Stimulated activated memory B cell treated with anti-CD40 and anti-IgM and Interleukin-4, amounts not matched to agents 10 μg/mL and 1 μg/mL and 100 μg/mL, for 72 hours (primary cell): ENCODE measurements around the gene SMG9.

Experiments used
- ATAC-seq: fragments of 150-1000 bp; cut with Tn5 transposase; 2 replicates; pipeline ENCODE4 v1.10.0; 2021
- H3K27ac Mint-ChIP-seq: one replicate; pipeline ENCODE4 v1.8.0; 2022; ENCODE audit warnings: mild to moderate bottlenecking, mixed read lengths
- H3K27me3 Mint-ChIP-seq: one replicate; pipeline ENCODE4 v1.8.0; 2022; ENCODE audit warnings: mixed read lengths
- H3K36me3 Mint-ChIP-seq: one replicate; pipeline ENCODE4 v1.8.0; 2022; ENCODE audit warnings: mixed read lengths
- H3K4me1 Mint-ChIP-seq: one replicate; pipeline ENCODE4 v1.8.0; 2022; ENCODE audit warnings: mixed read lengths
- H3K4me3 Mint-ChIP-seq: one replicate; pipeline ENCODE4 v1.8.0; 2022; ENCODE audit warnings: mild to moderate bottlenecking, moderate library complexity, mixed read lengths
- H3K9me3 Mint-ChIP-seq: one replicate; pipeline ENCODE4 v1.8.0; 2022; ENCODE audit warnings: mixed read lengths

SMG9 gene

DNA sequence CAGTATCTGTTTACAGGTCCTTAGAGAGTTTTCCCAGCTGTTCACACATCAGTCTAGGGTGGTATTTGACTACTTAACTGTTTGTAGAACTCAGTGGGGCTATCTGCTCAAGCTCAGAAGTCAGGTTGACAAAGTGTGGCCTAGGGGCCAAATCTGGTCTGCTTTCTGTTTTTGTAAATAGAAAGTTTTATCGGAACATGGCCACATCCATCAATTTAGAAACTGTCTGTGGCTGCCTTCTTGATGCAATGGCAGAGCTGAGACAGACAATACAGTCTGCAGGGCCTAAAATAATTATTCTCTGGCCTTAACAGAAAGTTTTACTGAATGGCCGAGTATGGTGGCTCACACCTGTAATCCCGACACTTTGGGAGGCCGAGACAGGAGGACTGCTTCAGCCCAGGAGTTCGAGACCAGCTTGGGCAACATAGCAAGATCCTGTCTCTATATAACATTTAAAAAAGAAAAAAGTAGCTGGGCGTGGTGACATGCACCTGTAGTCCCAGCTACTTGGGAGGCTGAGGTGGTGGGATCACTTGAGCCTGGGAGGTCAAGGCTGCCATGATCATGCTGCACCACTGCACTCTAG lies 2.4 kb downstream of the SMG9 start:
- H3K4me1 Mint-ChIP-seq, result peaks cover 72% of the 10 kb centered on the region
- peak overlapping the region; percentile 96 for H3K27ac Mint-ChIP-seq
- H3K36me3 Mint-ChIP-seq, result peaks cover 29% of the 10 kb centered on the region
- H3K27me3 Mint-ChIP-seq, result no peaks in the 10 kb centered on the region
- H3K9me3 Mint-ChIP-seq, result no peaks in the 10 kb centered on the region
- ATAC-seq, result no peak
- no peak overlapping the region for H3K4me3 Mint-ChIP-seq

DNA sequence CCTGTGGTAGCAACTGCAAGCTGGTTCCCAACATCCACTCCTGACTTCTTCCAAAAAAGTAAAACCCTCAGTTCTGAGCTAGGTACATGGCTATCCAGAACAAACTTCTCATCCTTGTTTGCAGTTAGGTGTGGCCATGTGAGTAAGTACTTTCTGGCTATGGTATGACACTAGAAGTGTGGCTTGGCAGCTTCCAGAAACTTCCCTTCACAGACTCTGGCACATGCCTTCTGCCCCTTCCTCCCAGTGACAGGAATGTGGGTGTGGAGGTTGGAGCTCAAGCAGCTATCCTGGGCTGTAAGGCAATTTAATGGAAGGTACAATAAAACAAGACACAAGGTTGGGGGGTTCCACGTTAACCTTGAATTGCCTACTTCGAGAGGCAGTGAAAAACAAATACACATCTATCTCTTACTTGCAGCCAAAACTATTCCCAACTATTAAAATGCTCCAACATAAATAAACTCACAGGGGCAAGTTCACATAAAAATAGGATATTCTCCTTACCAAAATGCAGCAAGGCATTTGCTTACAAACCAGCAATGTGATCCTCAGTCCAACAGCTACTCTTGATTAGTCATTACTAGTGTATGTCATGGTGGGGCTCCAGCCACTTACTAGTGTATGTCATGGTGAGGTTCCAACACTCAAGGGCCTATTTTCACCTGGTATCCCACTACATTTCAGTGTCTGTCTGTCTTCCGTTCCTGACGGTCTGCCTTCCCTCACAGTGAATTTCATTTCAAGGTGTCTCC lies 3.1 kb downstream of the SMG9 start:
- no peaks in the 10 kb centered on the region for H3K27me3 Mint-ChIP-seq
- no peak for ATAC-seq
- H3K4me3 Mint-ChIP-seq, result no peak overlapping the region
- peaks cover 30% of the 10 kb centered on the region for H3K36me3 Mint-ChIP-seq
- peak overlapping the region; percentile 96 for H3K27ac Mint-ChIP-seq
- H3K4me1 Mint-ChIP-seq, result peaks cover 67% of the 10 kb centered on the region
- H3K9me3 Mint-ChIP-seq, result no peaks in the 10 kb centered on the region

DNA sequence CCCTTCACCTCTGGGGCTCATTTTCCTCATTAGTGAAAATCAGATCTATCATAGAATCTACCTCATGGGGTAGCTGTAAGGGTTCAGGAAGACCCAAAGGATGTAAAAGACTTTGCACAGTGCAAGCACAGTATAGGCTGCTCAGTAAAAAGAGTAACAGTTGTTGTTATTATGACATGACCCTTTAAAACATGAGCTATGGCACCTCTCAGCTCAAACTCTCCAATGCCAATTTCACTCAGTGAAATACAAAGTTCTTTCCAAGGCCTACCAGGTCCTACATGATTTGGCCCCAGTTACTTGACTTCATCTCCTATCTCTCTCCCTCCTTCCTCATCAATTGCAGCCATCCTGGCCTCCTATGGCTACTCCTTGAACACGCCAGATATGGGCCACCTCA lies 4.9 kb downstream of the SMG9 start:
- no peak for ATAC-seq
- Mint-ChIP-seq H3K27ac (peak overlapping the region; percentile 96), H3K4me3 (no peak overlapping the region), H3K27me3 (no peaks in the 10 kb centered on the region), H3K36me3 (peaks cover 40% of the 10 kb centered on the region), H3K9me3 (no peaks in the 10 kb centered on the region), H3K4me1 (peaks cover 66% of the 10 kb centered on the region)

DNA sequence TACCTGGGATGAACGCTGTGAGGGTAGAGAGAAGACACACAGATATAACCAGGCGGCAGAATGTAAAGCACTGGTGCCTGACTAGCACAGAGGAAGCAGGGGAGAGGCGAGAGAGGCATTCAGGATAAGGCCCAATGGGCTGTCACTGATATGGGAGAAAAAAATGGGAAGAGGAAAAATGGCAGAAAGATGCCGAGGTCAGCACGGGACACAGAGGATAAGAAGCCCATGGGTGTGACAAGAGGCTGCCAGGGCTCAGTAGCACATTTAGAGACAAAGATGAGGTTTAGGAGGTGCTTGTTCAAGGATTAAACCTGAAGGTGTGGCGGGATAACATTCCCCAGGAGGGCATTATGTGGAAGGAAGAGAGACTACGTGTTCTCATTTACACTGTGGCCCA lies 5.6 kb downstream of the SMG9 start:
- H3K9me3 Mint-ChIP-seq, result no peaks in the 10 kb centered on the region
- H3K27me3 Mint-ChIP-seq, result no peaks in the 10 kb centered on the region
- peaks cover 67% of the 10 kb centered on the region for H3K4me1 Mint-ChIP-seq
- H3K4me3 Mint-ChIP-seq, result peak overlapping the region; percentile 1
- peaks cover 48% of the 10 kb centered on the region for H3K36me3 Mint-ChIP-seq
- ATAC-seq, result no peak
- peak overlapping the region; percentile 96 for H3K27ac Mint-ChIP-seq

DNA sequence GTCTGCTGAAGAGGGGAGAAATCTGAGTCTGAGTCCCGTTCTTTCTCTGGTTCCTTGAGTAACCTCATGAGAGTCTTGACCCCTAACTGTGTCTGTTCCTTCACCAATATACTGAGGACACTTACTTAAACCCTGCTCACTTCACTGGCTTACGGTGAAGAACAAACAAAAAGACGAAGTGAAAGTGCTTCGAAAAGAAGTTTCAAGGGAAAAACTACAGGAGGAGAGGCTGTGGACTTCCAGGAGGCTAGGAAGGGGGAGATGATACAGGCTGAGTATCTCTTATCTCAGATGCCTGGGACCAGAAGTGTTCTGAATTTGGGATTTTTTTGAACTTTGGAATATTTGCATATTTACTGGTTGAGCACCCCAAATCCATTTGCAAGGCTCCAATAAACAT lies 6.1 kb downstream of the SMG9 start:
- Mint-ChIP-seq H3K36me3 (peaks cover 52% of the 10 kb centered on the region), H3K27ac (peak overlapping the region; percentile 96), H3K4me3 (peak overlapping the region; percentile 51)

DNA sequence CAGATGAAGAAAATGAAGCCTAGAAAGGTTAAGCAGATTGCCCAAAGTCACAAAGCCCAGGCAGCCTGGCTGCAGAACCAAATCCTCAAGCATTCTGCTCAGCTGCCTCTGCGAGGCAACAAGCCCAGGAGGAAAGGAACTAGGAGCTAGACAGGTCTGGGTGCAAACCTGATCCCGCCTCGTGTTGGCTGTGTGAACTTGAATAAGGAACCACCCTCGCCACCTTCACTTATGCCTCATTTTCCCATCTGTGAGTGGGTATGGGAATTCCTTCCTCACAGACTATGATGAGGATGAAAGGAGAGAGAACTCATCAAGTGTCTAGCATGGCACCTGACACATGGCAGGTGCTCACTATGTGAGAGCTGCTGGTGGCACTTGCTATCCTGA lies 6.6 kb downstream of the SMG9 start:
- H3K4me3 Mint-ChIP-seq, result peak overlapping the region; percentile 51
- no peak for ATAC-seq

More for the DNA sequence above, 6.1 kb downstream of the SMG9 start:
- Mint-ChIP-seq H3K9me3 (no peaks in the 10 kb centered on the region), H3K27me3 (no peaks in the 10 kb centered on the region), H3K4me1 (peaks cover 63% of the 10 kb centered on the region)
- ATAC-seq, result no peak

DNA sequence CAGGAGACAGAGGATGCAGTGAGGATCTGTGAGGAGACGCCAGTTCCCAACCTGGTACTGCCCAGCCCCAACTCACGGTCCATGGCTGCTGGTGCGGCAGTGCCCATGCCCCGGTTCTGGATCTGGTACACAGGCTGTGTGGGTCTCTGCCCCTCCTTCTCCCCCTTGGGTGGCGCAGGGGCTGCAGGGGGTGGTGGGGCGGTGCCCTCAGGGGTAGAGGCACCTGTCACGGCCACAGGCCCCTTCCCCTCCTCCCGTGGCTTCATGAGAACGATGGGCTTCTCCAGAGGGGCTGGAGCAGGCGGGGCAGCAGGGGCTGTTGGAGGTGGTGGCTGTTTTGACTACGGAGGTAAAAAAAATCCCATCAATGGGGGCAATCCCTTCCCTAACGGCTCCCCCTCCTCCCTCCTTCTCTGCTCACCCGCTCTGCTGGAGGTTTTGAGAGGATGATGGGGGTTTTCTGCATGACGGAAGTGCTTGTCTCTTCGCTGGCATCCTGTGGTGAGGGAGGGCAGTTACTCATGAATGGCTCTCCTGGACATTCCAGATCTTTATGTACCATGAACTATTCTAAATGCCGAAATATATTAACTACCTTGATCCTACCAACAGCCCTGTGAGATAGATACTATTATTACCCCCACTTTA lies 7.1 kb downstream of the SMG9 start:
- Mint-ChIP-seq H3K4me3 (peak overlapping the region; percentile 37), H3K9me3 (no peaks in the 10 kb centered on the region), H3K4me1 (peaks cover 53% of the 10 kb centered on the region), H3K27me3 (no peaks in the 10 kb centered on the region), H3K27ac (peak overlapping the region; percentile 96), H3K36me3 (peaks cover 60% of the 10 kb centered on the region)
- peak; percentile 44 for ATAC-seq

More for the DNA sequence above, 6.6 kb downstream of the SMG9 start:
- no peaks in the 10 kb centered on the region for H3K9me3 Mint-ChIP-seq
- H3K27me3 Mint-ChIP-seq, result no peaks in the 10 kb centered on the region
- peaks cover 55% of the 10 kb centered on the region for H3K36me3 Mint-ChIP-seq
- peak overlapping the region; percentile 96 for H3K27ac Mint-ChIP-seq
- peaks cover 59% of the 10 kb centered on the region for H3K4me1 Mint-ChIP-seq

DNA sequence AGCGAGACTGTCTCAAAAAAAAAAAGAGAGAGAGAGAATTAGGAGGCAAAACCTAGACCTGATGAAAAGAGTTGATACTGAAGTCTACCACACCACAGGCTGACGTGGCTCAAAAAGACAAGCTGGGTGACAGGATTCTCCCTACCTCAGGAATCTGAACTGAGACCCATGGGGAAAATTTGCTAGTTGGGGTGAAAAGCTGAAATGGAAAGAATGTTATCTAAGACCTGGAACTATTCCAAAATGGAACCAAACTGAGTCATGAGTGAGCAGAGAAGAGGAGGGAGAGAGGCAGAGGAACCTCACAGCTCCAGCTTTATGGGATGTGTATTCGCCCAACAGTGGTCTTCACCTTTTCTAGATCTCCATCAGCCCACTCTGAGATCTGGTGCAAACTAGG lies 11.7 kb downstream of the SMG9 start:
- Mint-ChIP-seq H3K27ac (peak overlapping the region; percentile 15), H3K36me3 (peaks cover 69% of the 10 kb centered on the region), H3K4me1 (peaks cover 26% of the 10 kb centered on the region), H3K9me3 (no peaks in the 10 kb centered on the region), H3K27me3 (no peaks in the 10 kb centered on the region), H3K4me3 (no peak overlapping the region)
- ATAC-seq, result no peak

DNA sequence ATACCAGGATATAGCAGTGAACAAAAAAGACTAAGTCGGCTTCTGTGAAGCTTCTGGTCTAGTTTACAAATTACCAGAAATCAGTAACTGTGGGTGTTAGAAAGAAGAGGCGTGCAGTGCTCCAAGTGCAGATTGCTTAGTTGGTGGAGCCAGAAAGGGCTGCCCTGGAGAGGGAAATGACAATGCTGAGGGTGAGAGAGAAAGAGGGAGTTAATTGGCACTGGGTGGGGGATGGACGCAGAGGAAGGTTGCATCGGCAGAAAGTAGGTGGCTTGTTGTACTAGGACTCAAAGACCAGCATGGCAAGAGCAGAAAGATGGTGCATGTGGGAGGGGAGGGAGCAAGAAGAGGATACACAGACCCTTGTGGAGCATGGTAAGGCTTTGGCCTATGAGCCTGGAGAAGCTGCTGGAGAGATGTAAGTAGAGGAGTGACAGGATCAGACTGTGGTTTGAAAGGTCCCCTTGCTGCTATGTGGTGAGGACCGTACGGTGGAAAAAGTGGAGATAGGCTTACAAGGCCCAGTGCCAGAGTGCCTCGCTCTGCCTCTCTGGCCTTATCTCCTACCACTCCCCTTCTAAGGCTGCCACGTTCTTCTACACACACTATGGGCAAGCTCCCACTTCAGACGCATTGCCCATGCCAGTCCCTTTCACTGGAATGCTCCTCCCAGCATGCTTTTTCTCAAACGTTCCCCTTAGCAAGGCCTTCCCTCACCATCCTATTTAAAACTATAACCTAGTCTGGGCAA lies 13.5 kb downstream of the SMG9 start:
- Mint-ChIP-seq H3K27me3 (no peaks in the 10 kb centered on the region), H3K36me3 (peaks cover 80% of the 10 kb centered on the region), H3K4me3 (no peak overlapping the region), H3K4me1 (peaks cover 13% of the 10 kb centered on the region), H3K27ac (no peak overlapping the region), H3K9me3 (no peaks in the 10 kb centered on the region)
- no peak for ATAC-seq

DNA sequence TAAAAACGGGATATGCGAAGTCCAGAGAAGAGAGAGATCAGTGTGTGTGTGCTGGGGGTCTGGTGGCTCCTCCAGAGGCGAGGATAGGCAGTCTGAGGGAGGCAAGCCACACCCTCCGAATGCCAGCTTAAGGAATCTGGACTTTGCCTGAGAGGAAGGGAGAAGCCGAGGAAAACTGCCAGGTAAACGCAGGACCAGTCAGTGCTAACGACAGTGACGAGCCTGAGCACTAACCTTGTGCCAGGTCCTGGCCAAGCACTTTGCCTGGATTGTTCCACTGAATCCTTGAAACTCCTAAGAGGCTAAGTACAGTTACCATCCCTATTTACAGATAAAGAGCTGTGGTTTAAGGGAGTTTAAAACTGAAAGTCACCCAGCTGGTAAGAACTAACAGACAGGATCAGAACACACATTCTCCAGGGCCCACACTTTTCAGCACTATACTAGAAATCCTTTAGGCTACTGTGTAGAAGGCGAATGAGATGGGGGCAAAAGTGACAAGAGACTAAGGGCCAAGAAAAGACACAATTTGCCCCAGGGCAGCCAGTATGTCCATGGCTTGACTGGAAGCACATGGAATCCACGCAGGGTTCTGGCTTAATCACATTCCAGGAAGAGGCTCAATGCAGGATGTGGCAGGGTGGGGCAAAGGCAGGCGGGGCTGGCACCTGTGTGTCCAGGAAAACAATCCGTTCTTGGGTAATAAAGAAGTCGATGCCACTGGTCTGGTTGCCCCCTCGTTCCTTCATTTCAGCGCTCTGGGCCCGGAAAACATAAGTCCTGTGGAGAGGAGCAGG lies 15.1 kb downstream of the SMG9 start:
- ATAC-seq, result no peak
- no peak overlapping the region for H3K27ac Mint-ChIP-seq
- no peak overlapping the region for H3K4me3 Mint-ChIP-seq
- H3K4me1 Mint-ChIP-seq, result peaks cover under 1% of the 10 kb centered on the region
- H3K27me3 Mint-ChIP-seq, result no peaks in the 10 kb centered on the region
- peaks cover 84% of the 10 kb centered on the region for H3K36me3 Mint-ChIP-seq
- H3K9me3 Mint-ChIP-seq, result no peaks in the 10 kb centered on the region

DNA sequence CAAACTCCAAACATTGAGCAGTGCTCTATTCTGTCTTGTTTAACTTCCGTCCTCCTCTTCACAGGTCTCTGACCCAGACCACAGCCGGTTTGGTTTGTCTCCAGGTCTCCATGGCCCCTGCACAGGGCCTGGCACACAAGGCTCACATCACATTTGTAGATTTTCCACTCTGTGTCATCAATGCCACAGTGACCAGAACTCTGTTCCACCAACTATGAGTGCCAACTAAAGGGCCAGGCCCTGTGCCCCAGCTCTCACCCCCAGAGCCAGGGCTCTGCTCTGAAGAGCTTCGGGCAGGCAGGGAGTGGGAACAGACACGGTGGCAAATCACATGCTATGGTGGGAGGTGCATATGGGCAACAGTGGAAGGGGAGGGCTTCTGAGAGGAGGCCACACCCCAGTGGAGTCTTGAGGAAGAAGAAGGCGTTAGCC lies 16.0 kb downstream of the SMG9 start:
- ATAC-seq, result no peak
- H3K27me3 Mint-ChIP-seq, result no peaks in the 10 kb centered on the region
- no peaks in the 10 kb centered on the region for H3K4me1 Mint-ChIP-seq
- H3K9me3 Mint-ChIP-seq, result no peaks in the 10 kb centered on the region
- peaks cover 84% of the 10 kb centered on the region for H3K36me3 Mint-ChIP-seq
- no peak overlapping the region for H3K4me3 Mint-ChIP-seq
- no peak overlapping the region for H3K27ac Mint-ChIP-seq

DNA sequence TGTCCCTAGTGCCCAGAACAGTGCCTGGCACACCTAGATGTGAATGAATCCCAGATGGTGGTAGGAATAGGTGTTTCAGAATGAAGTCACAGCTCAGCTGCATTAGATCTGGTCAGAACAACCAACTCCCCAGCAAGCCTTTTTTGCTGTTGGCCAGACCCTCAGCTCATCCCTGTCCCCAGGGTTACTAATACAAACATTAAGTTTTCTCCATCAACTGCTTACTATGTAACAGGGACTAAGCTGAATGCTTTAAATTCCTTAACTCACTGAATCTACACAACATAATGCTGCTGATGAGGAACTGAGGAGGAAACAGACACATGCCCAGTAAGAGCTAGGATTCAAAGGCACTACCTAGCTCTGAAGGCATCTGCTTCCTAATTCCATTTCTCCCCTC lies 18.8 kb downstream of the SMG9 start:
- no peak overlapping the region for H3K4me3 Mint-ChIP-seq
- H3K4me1 Mint-ChIP-seq, result no peaks in the 10 kb centered on the region
- no peaks in the 10 kb centered on the region for H3K27me3 Mint-ChIP-seq
- H3K9me3 Mint-ChIP-seq, result no peaks in the 10 kb centered on the region
- no peak overlapping the region for H3K27ac Mint-ChIP-seq
- no peak for ATAC-seq
- H3K36me3 Mint-ChIP-seq, result peaks cover 92% of the 10 kb centered on the region

DNA sequence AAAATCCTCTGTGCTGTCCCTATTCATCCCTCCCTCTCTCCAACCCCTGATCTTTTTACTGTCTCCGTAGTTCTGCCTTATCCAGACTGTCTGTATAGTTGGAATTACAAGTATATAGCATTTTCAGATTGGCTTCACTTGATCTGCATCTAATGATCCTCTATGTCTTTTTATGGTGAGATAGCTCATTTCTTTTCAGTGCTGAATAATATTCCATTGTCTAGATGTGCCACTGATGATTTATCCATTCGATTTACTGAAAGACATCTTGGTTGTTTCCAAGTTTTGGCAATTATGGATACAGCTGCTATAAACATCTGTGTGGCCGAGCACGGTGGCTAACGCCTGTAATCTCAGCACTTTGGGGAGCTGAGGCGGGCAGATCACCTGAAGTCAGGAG lies 19.7 kb downstream of the SMG9 start:
- H3K27me3 Mint-ChIP-seq, result no peaks in the 10 kb centered on the region
- no peaks in the 10 kb centered on the region for H3K4me1 Mint-ChIP-seq
- H3K9me3 Mint-ChIP-seq, result no peaks in the 10 kb centered on the region
- no peak overlapping the region for H3K4me3 Mint-ChIP-seq
- no peak for ATAC-seq
- no peak overlapping the region for H3K27ac Mint-ChIP-seq
- H3K36me3 Mint-ChIP-seq, result peaks cover 88% of the 10 kb centered on the region

DNA sequence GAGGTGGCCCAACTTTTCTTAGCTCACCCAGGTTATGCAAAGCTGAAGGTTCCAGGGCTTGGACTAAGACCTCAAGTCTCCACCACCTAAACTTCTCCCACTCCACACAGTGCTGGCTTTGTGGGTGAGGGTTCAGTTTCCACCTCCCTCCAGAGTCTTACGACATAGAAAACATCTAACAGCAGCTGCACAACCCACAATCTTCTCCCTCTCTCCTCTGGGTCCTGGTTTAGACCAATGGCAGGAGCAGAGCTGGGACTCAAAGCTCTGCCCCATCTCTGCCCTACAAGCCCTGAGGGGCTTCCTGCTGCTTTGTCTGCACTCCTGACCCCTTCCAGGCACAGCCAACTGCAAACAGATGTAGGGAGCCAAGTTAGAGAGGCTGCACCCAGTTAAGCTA lies 22.9 kb downstream of the SMG9 start:
- no peak overlapping the region for H3K4me3 Mint-ChIP-seq
- no peaks in the 10 kb centered on the region for H3K27me3 Mint-ChIP-seq
- H3K36me3 Mint-ChIP-seq, result peaks cover 87% of the 10 kb centered on the region
- peak overlapping the region; percentile 31 for H3K27ac Mint-ChIP-seq
- no peaks in the 10 kb centered on the region for H3K9me3 Mint-ChIP-seq
- H3K4me1 Mint-ChIP-seq, result peaks cover 10% of the 10 kb centered on the region
- ATAC-seq, result no peak

DNA sequence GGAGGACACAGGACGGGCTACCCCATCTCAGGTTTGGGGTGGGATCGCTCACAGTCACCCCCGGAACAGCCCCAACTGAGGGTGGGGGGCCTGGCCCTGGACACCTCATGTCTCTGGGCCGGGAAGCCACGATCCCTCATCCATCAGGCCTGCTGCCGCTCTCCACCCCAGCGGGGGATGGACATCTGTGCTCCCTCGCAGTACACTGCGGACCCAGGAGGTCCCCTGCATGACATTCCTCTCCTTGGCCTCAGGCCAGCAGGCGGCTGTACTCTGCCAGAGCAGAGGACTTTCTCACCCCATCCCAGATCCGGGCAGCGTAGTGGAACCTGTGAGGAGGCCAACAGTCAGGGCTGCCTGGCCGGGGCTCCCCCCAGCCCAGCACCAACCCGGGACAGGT lies 23.4 kb downstream of the SMG9 start:
- Mint-ChIP-seq H3K9me3 (no peaks in the 10 kb centered on the region), H3K27ac (no peak overlapping the region), H3K4me1 (peaks cover 15% of the 10 kb centered on the region), H3K36me3 (peaks cover 82% of the 10 kb centered on the region), H3K4me3 (no peak overlapping the region), H3K27me3 (no peaks in the 10 kb centered on the region)
- no peak for ATAC-seq
